ENCODE results near the gene AADAC.

DNA sequence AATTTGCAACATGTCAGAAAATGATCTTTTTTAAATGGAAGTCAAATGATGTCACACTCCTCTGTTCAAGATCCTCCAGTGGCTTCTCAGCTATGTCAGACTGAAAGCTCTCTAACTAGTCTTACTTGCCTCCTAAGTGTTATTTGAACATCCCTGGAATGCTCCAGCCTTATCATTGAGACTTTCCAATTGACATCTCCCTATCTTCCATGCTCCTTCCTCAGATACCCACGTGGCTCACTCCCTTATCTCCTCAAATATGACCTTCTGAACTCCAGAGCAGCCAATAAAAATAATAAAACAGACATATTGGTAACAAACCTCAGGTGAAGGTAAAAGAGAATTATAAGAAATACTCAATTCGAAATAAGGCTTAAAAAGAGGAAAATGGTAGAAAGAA is 25.5 kb upstream of the AADAC start:
- TF ChIP-seq, protein P1, sequence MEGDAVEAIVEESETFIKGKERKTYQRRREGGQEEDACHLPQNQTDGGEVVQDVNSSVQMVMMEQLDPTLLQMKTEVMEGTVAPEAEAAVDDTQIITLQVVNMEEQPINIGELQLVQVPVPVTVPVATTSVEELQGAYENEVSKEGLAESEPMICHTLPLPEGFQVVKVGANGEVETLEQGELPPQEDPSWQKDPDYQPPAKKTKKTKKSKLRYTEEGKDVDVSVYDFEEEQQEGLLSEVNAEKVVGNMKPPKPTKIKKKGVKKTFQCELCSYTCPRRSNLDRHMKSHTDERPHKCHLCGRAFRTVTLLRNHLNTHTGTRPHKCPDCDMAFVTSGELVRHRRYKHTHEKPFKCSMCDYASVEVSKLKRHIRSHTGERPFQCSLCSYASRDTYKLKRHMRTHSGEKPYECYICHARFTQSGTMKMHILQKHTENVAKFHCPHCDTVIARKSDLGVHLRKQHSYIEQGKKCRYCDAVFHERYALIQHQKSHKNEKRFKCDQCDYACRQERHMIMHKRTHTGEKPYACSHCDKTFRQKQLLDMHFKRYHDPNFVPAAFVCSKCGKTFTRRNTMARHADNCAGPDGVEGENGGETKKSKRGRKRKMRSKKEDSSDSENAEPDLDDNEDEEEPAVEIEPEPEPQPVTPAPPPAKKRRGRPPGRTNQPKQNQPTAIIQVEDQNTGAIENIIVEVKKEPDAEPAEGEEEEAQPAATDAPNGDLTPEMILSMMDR (IDR thresholded peaks at IDR 0.05): no peak
- no peak for TF ChIP-seq POLR2A (IDR thresholded peaks at IDR 0.05)

Measured in testis (tissue), 2 donors.